ENCODE measurements around the gene PRR12.

The PRR12 gene

DNA sequence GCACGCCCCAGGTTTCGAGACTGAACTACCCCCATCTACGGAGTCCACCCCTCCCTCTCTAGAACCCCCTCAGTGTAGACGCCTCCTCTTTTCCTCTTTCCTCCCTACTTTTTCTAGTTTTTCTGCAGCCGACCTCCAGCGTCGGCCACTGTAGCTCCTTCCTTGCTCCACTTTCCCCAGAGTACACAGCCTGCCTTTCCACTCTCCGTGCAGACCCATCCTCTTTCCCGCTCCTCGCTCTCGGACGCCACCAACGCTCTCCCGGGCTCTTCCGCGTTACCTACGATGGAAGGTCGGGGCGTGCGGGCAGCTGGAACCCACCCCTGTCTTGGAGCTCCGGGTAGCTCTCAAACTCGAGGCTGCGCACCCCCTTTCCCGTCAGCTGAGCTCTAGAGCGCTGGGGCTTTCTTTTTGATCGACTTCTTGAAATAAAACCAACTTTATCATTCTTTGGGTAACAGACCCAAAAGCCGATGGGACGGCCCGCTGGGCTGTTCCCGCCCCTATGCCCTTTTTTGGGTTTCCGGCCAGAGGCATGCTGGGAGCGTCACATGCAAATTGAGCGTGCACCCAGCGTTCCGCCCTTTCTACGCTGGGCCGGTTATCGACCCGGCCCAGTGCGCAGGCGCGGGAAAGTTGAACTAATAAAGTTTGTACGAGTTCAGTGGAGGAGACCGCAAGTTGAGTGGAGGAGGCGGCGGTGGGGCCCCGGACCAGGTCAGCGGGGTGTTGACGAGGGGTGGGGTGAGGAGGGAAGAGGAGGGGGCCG, 74.6 kb downstream of the PRR12 start, which contains the start of the genes BCL2L12 and IRF3:
TSS of gene BCL2L12 (plus strand) at position 583 of the 769 bp plus-strand sequence. CDS start 760 bp downstream, outside the sequence.
TSS of gene IRF3 (minus strand) at position 507 of the 769 bp plus-strand sequence. CDS start 1,019 bp downstream, outside the sequence.
- DNase-seq (ENCODE audit: low read depth) = peak; percentile 100

DNA sequence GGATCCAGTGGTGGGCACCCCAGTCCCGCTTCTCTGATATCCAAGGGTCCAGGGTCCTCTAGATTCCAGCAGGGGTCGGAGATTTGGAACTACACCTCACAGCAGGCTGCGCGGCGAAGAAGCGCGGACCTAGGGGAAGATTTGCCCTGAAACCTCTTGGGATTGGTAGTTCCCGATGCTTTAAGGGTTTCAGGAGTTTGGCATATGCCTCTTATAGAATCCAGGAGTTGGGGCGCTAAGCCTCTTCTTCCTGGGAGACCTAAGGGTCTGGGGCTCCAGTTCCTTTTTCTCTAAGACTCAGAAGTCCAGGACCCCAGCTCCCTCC, 75.1 kb downstream of the PRR12 start:
- no peak for DNase-seq (ENCODE audit: low read depth)

DNA sequence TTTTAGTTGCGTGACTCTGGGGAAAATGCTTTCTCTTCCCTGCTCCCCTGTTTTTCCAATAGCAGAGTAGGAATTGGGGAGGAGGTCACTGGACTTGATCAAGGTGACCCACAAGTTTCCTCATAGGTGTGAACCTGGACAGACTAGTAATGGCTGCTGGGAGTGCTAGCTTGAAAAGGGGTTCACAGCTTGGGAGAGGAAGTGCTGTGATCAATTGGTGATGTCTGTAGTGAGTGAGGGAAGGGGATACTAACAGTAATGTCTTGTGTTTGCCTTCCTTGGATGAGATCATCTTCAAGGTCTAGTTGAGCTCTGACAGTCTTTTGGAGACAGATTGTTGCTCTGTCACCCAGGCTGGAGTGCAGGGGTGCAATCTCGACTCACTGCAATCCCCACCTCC, 76.5 kb downstream of the PRR12 start:
- DNase-seq (ENCODE audit: low read depth) = no peak

DNA sequence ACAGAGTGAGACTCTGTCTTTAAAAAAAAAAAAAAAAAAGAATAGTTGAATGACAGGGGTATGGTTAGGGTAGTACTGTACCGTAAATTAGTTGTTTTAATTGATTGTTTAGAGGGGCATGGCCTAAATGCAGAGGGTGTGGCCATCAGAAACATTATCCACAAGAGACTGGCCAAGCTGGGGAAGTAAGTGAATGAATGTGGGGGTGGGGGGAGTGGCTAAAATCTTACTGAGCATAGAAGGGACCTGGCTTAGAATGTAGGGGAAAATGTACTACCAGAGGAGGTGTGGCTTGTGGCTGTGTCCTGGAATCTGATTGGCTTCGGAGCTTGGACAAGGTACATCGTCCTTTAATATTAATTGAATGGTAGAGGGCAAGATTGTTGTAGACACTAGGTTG, 78.5 kb downstream of the PRR12 start:
- DNase-seq (ENCODE audit: low read depth) = no peak

DNA sequence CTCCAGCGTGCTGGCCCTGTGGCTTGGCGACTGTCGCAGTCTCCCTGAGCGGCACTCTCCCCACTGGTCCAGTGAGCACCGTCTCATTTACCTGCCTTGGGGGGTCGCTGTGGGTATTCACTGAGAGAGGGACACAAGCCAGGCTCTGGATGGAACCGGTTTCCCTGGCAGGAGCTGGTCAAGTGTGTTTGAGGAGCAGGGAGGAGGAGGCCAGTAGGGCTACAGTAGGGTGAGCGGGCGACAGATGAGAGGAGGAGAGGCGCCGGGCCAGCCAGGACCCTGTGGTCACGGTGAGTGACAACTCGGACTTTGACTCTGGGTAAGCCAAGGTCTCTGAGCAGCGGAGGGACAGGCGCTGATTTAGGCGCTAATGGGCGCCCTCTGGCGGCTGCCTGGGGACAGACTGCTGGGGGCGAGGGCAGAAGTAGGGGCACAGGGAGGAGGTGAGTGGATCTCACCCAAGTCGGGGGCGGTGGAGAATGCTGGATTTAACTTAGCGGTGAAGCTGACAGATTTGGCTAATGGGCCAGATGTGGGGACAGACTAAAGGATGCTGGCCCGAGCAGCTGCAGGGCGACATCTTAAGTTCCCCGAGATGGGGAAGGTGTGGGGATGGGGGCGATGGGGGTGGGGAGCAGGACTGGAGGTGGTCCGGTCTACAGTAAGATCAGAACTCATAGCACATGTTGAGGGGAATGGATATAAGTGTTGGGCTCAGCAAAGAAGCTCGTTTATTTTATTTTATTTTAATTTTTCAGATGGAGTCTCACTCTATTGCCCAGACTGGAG, 81.3 kb downstream of the PRR12 start:
- peak; percentile 59 for DNase-seq (ENCODE audit: low read depth)
